HCT116 (cell line): ENCODE measurements around the gene RANGRF. TPM values are rescaled to one million over a fixed set of nuclear protein-coding genes. Genes with fewer than 3 reads are reported as not detected.
A peak's percentile ranks its signal among the peaks of the same experiment; 100 is the strongest.

ENCODE experiments used
- ATAC-seq: fragments of 200-7000 bp; cut with Tn5 transposase; 2 replicates; pipeline ENCODE4 v1.9.1; 2020; ENCODE audit warnings: mild to moderate bottlenecking, moderate library complexity
- BruUV-seq: library from RNA; stranded (reverse); fragments of 400-500 nt; replicated peaks from 2 replicates; lab custom pipeline; 2021; lab: Mats Ljungman, UMichigan
- CTCF ChIA-PET: fragments of 300-600 bp; sonication (Branson Sonifier 250); formaldehyde crosslinking; loops from one replicate; lab custom pipeline; 2021; ENCODE audit warnings: antibody characterized with exemption; lab: Charles Lee
- POLR2A ChIA-PET: fragments of 300-600, 350-600 bp; sonication (Branson Sonifier 250); formaldehyde crosslinking; loops from one replicate; lab custom pipeline; 2021; ENCODE audit warnings: antibody characterized with exemption; lab: Charles Lee
- RAD21 ChIA-PET, 2 experiments: fragments of 300-600 bp; sonication (Branson Sonifier 250); formaldehyde crosslinking; loops; one replicate each; lab custom pipeline; 2023; ENCODE audit warnings: low total read pairs in 2 of 2; ENCODE audit not compliant: uncharacterized antibody in 2 of 2, unreplicated experiment in 2 of 2, low non-redundant PET in 1 of 2; lab: Charles Lee
- DNase-seq: peaks from one replicate; pipeline ENCODE4 v3.0.0-alpha.2; 2010; ENCODE audit warnings: low read depth, low spot score
- H2AFZ ChIP-seq: fragments of 200-600 bp; shearing (Covaris generic), sonication (generic); 2 replicates; pipeline ENCODE4 v1.6.1; 2017; ENCODE audit warnings: low read depth, mixed run types, mixed read lengths, antibody characterized with exemption, low read length; ENCODE audit not compliant: poor library complexity, severe bottlenecking
- H3K27ac ChIP-seq: 2 replicates; pipeline ENCODE4 v1.5.1; 2012; ENCODE audit warnings: low read depth, low read length
- H3K27me3 ChIP-seq: fragments of 200-600 bp; sonication (generic); 2 replicates; pipeline ENCODE4 v1.6.1; 2016; ENCODE audit warnings: mixed run types, low read length, mixed read lengths; ENCODE audit not compliant: insufficient read depth
- H3K36me3 ChIP-seq, 2 experiments: fragments of 200-500 bp in 1 of 2; fragments of 200-600 bp in 1 of 2; sonication (Bioruptor generic) in 1 of 2; sonication (generic) in 1 of 2; 2 replicates each; pipeline versions ENCODE4 v1.5.1 to v1.6.1; 2014 to 2016; ENCODE audit warnings: low read length in 2 of 2, inconsistent platforms in 1 of 2, mixed read lengths in 1 of 2, mixed run types in 1 of 2; ENCODE audit not compliant: insufficient read depth in 2 of 2, control insufficient read depth in 1 of 2
- H3K4me1 ChIP-seq, 2 experiments: fragments of 200-600 bp in 1 of 2; sonication (generic) in 1 of 2; 2 replicates each; pipeline versions ENCODE4 v1.5.1 to v1.6.1; 2012 to 2017; ENCODE audit warnings: low read length in 2 of 2, inconsistent platforms in 1 of 2, mild to moderate bottlenecking in 1 of 2, mixed read lengths in 1 of 2, mixed run types in 1 of 2, moderate library complexity in 1 of 2; ENCODE audit not compliant: insufficient read depth in 2 of 2, control insufficient read depth in 1 of 2
- H3K4me2 ChIP-seq: fragments of 200-600 bp; sonication (generic); 2 replicates; pipeline ENCODE4 v1.6.1; 2017; ENCODE audit warnings: mixed run types, low read length, mixed read lengths
- H3K4me3 ChIP-seq, 2 experiments: fragments of 200-600 bp in 1 of 2; sonication (generic) in 1 of 2; replicated peaks in 1 of 2; 2 replicates each; pipeline ENCODE4 v1.5.1; 2011 to 2016; ENCODE audit warnings: low read length in 2 of 2, control low read depth in 1 of 2, low read depth in 1 of 2, mild to moderate bottlenecking in 1 of 2, mixed read lengths in 1 of 2, mixed run types in 1 of 2
- H3K79me2 ChIP-seq: fragments of 200-600 bp; sonication (generic); 2 replicates; pipeline ENCODE4 v1.6.1; 2017; ENCODE audit warnings: mild to moderate bottlenecking, mixed run types, low read length, moderate library complexity, mixed read lengths; ENCODE audit not compliant: insufficient read depth
- H3K9ac ChIP-seq: fragments of 200-600 bp; sonication (generic); 2 replicates; pipeline ENCODE4 v1.6.1; 2016; ENCODE audit warnings: low read length, mixed read lengths
- H3K9me2 ChIP-seq: fragments of 200-600 bp; sonication (generic), shearing (Covaris generic); 2 replicates; pipeline ENCODE4 v1.6.1; 2017; ENCODE audit warnings: mixed run types, mild to moderate bottlenecking, moderate library complexity; ENCODE audit not compliant: insufficient read depth
- H3K9me3 ChIP-seq, 2 experiments: fragments of 200-500 bp in 1 of 2; fragments of 200-600 bp in 1 of 2; sonication (Bioruptor generic) in 1 of 2; sonication (generic) in 1 of 2; 2 replicates each; pipeline ENCODE4 v1.6.1; 2014 to 2017; ENCODE audit warnings: low read length in 2 of 2, mixed read lengths in 2 of 2, inconsistent platforms in 1 of 2, low read depth in 1 of 2, mild to moderate bottlenecking in 1 of 2, mixed run types in 1 of 2, moderate library complexity in 1 of 2; ENCODE audit not compliant: control insufficient read depth in 1 of 2, insufficient read depth in 1 of 2
- H4K20me1 ChIP-seq: fragments of 200-600 bp; sonication (generic), shearing (Covaris generic); 2 replicates; pipeline ENCODE4 v1.6.1; 2017; ENCODE audit warnings: mixed run types, mild to moderate bottlenecking, moderate library complexity; ENCODE audit not compliant: insufficient read depth
- ATF3 ChIP-seq: IDR thresholded peaks from 2 replicates; pipeline ENCODE4 v1.6.1; 2012
- CBX3 ChIP-seq: IDR thresholded peaks from 2 replicates; pipeline ENCODE4 v1.6.1; 2012; ENCODE audit warnings: low read depth
- CEBPB ChIP-seq: IDR thresholded peaks from 2 replicates; pipeline ENCODE4 v1.6.1; 2012; ENCODE audit warnings: low read depth
- CTCF ChIP-seq, 3 experiments: fragments of 200-600 bp in 1 of 3; sonication (generic) in 1 of 3; IDR thresholded peaks in 2 of 3; conservative IDR thresholded peaks in 1 of 3; 2 replicates each; pipeline ENCODE4 v1.5.1; 2012 to 2017; ENCODE audit warnings: low read depth in 2 of 3, low read length in 2 of 3, antibody characterized with exemption in 1 of 3, borderline replicate concordance in 1 of 3, control low read depth in 1 of 3, mild to moderate bottlenecking in 1 of 3, mixed read lengths in 1 of 3, mixed run types in 1 of 3, moderate library complexity in 1 of 3; ENCODE audit not compliant: insufficient read depth in 1 of 3
- EGR1 ChIP-seq: IDR thresholded peaks from 2 replicates; pipeline ENCODE4 v1.6.1; 2012; ENCODE audit warnings: low read depth
- ELF1 ChIP-seq: IDR thresholded peaks from 2 replicates; pipeline ENCODE4 v1.6.1; 2012; ENCODE audit warnings: low read depth, borderline replicate concordance
- EZH2phosphoT487 ChIP-seq: fragments of 200-600 bp; IDR thresholded peaks from 2 replicates; pipeline ENCODE4 v1.6.1; 2018; ENCODE audit warnings: antibody characterized with exemption, borderline replicate concordance
- FOSL1 ChIP-seq: IDR thresholded peaks from 2 replicates; pipeline ENCODE4 v1.6.1; 2012; ENCODE audit warnings: low read depth
- JUND ChIP-seq: IDR thresholded peaks from 2 replicates; pipeline ENCODE4 v1.6.1; 2012
- POLR2A ChIP-seq: IDR thresholded peaks from 2 replicates; pipeline ENCODE4 v1.7.0; 2011; ENCODE audit warnings: borderline replicate concordance; ENCODE audit not compliant: insufficient read depth, insufficient read length; ENCODE audit errors: extremely low read depth
- RAD21 ChIP-seq: IDR thresholded peaks from 2 replicates; pipeline ENCODE4 v1.6.1; 2012; ENCODE audit warnings: low read depth, mild to moderate bottlenecking
- SRF ChIP-seq: IDR thresholded peaks from 2 replicates; pipeline ENCODE4 v1.6.1; 2012; ENCODE audit warnings: low read depth
- YY1 ChIP-seq: IDR thresholded peaks from 2 replicates; pipeline ENCODE4 v1.6.1; 2011; ENCODE audit warnings: low read length, low read depth, moderate library complexity, mild to moderate bottlenecking; ENCODE audit not compliant: insufficient replicate concordance; ENCODE audit errors: extremely low read depth
- ZBTB33 ChIP-seq: IDR thresholded peaks from 2 replicates; pipeline ENCODE4 v1.6.1; 2011; ENCODE audit warnings: mild to moderate bottlenecking, low read length, moderate library complexity; ENCODE audit not compliant: insufficient replicate concordance; ENCODE audit errors: extremely low read depth
- ZFX ChIP-seq: fragments of 450-650 bp; IDR thresholded peaks from 2 replicates; pipeline ENCODE4 v1.6.1; 2017
- ZNF274 ChIP-seq: fragments of 200-500 bp; sonication (Bioruptor generic); IDR thresholded peaks from 2 replicates; pipeline ENCODE4 v1.6.1; 2014; ENCODE audit warnings: mild to moderate bottlenecking, low read depth, low read length, inconsistent platforms
- intact Hi-C: fragments of 100-400 bp; cut with micrococcal nuclease; formaldehyde crosslinking; loops from 2 replicates; pipeline ENCODE4 v1.10.0; 2022
- total RNA-seq: library from RNA; stranded (reverse); gene quantifications from one replicate; pipeline ENCODE4 v1.2.1, GENCODE V29; 2021; ENCODE audit not compliant: unreplicated experiment

The RANGRF gene
- total RNA-seq, 1 experiment from 2014 or later, result 33.2 TPM

GRCh38 chr17:8300627-8301242 lies 12.3 kb downstream of the RANGRF start:
- no peaks in the 10 kb centered on the region for H3K36me3 ChIP-seq
- no TSS peak for BruUV-seq

More at GRCh38 chr17:8300627-8301242, 12.3 kb downstream of the RANGRF start:
- ChIA-PET CTCF (interaction anchor here (0.7 to 1.3 kb wide), 16 partner anchors 8 to 445 kb away, joined by 3 to 9 read pairs (median 3); partner anchors contain the start of genes BORCS6, CTC1 and RANGRF), POLR2A (interaction anchor here (0.6 to 2.8 kb wide), 3 partner anchors 53 to 128 kb away, joined by 3 to 9 read pairs (median 5); partner anchors contain the start of gene CTC1), RAD21 (interaction anchor here (0.6 kb wide), 2 partner anchors 17 to 116 kb away, joined by 3 to 5 read pairs; no protein-coding TSS in a partner anchor)
- Histone ChIP-seq H3K9me3 (no peaks in the 10 kb centered on the region), H3K27ac (peak overlapping the region; percentile 27; the same call in 1 of the 2 replicates), H3K79me2 (no peaks in the 10 kb centered on the region), H4K20me1 (no peaks in the 10 kb centered on the region), H3K4me2 (peak overlapping the region; percentile 11; the same call in 1 of the 2 replicates), H3K27me3 (no peaks in the 10 kb centered on the region), H3K9me2 (no peaks in the 10 kb centered on the region), H3K4me1 (peaks cover 6 to 27% of the 10 kb centered on the region in 2 experiments), H2AFZ (peak overlapping the region; percentile 49), H3K9ac (no peak overlapping the region), H3K4me3 (no peak overlapping the region)
- ATAC-seq (peak; percentile 94), DNase-seq (peak; percentile 62)
- intact Hi-C loops, result loop anchor here (1.0 to 5.0 kb wide), 2 partner anchors 47 to 238 kb away; no protein-coding TSS in a partner anchor
- no peak for TF ChIP-seq EZH2phosphoT487
- TF ChIP-seq ZBTB33, result no peak
- no peak for TF ChIP-seq ZNF274
- TF ChIP-seq YY1, result no peak
- TF ChIP-seq CEBPB, result no peak
- no peak for TF ChIP-seq POLR2A
- no peak for TF ChIP-seq FOSL1
- no peak for TF ChIP-seq EGR1
- no peak for TF ChIP-seq ELF1
- TF ChIP-seq JUND, result no peak
- TF ChIP-seq CTCF (IDR thresholded peaks at IDR 0.05 in 2 of 3, conservative IDR thresholded peaks at IDR 0.05 in 1 of 3; ENCODE audit: borderline replicate concordance in 1 of 3, insufficient read depth in 1 of 3, low read depth in 2 of 3, low read length in 2 of 3), result peak; percentile 79 to 87 (median 84)
- peak; percentile 96 for TF ChIP-seq RAD21
- no peak for TF ChIP-seq ZFX
- TF ChIP-seq CBX3, result peak; percentile 48; the same call in 1 of the 2 replicates
- TF ChIP-seq ATF3, result no peak
- TF ChIP-seq SRF, result no peak
